GM23338 (cell line): Measurements from ENCODE around the gene SLC16A13. TPM values are rescaled to one million over a fixed set of nuclear protein-coding genes. Genes with fewer than 3 reads are reported as not detected.
A peak's percentile ranks its signal among the peaks of the same experiment; 100 is the strongest.

Experiments
- ATAC-seq: fragments of 200-7000 bp; cut with Tn5 transposase; 3 replicates; pipeline ENCODE4 v1.9.1; 2020
- DNase-seq: peaks from one replicate; pipeline ENCODE4 v3.0.0-alpha.2; 2015; ENCODE audit warnings: low spot score
- H2AFZ ChIP-seq: fragments of 200-600 bp; sonication (generic); 2 replicates; pipeline ENCODE4 v1.8.0; 2016; ENCODE audit warnings: antibody characterized with exemption, mild to moderate bottlenecking, moderate library complexity
- H3F3A ChIP-seq: fragments of 200-600 bp; sonication (generic); replicated peaks from 2 replicates; pipeline ENCODE4 v1.8.0; 2017; ENCODE audit warnings: antibody characterized with exemption, mixed run types, low read depth
- H3K27ac ChIP-seq: fragments of 200-600 bp; sonication (generic); 2 replicates; pipeline ENCODE4 v1.6.1; 2016; ENCODE audit warnings: low read depth
- H3K27me3 ChIP-seq: fragments of 200-600 bp; sonication (generic); 2 replicates; pipeline ENCODE4 v1.8.0; 2016; ENCODE audit warnings: mild to moderate bottlenecking, mixed run types, moderate library complexity; ENCODE audit not compliant: insufficient read depth
- H3K36me3 ChIP-seq: fragments of 200-600 bp; sonication (generic); 2 replicates; pipeline ENCODE4 v1.8.0; 2016; ENCODE audit warnings: mild to moderate bottlenecking; ENCODE audit not compliant: insufficient read depth
- H3K4me1 ChIP-seq: fragments of 200-600 bp; sonication (generic); 2 replicates; pipeline ENCODE4 v1.8.0; 2016; ENCODE audit warnings: mild to moderate bottlenecking, moderate library complexity; ENCODE audit not compliant: insufficient read depth
- H3K4me2 ChIP-seq: fragments of 200-600 bp; sonication (generic); 2 replicates; pipeline ENCODE4 v1.7.1; 2017; ENCODE audit warnings: mixed run types
- H3K4me3 ChIP-seq: fragments of 200-600 bp; sonication (generic); 2 replicates; pipeline ENCODE4 v1.6.1; 2016; ENCODE audit warnings: mixed run types
- H3K79me2 ChIP-seq: fragments of 200-600 bp; sonication (generic); replicated peaks from 2 replicates; pipeline ENCODE4 v1.8.0; 2017; ENCODE audit warnings: mild to moderate bottlenecking; ENCODE audit not compliant: insufficient read depth
- H3K9me2 ChIP-seq: fragments of 200-600 bp; sonication (generic); 2 replicates; pipeline ENCODE4 v1.8.0; 2017; ENCODE audit not compliant: insufficient read depth
- H4K20me1 ChIP-seq: fragments of 200-600 bp; sonication (generic); replicated peaks from 2 replicates; pipeline ENCODE4 v1.8.0; 2017; ENCODE audit warnings: mild to moderate bottlenecking; ENCODE audit not compliant: insufficient read depth
- H3K27ac Mint-ChIP-seq: 2 replicates; pipeline ENCODE4 v1.8.0; 2020; ENCODE audit warnings: inconsistent platforms, mild to moderate bottlenecking, moderate library complexity, mixed read lengths
- H3K27me3 Mint-ChIP-seq: 3 replicates; pipeline ENCODE4 v1.8.0; 2022; ENCODE audit warnings: low read depth, mild to moderate bottlenecking, moderate library complexity, mixed read lengths, inconsistent platforms; ENCODE audit not compliant: insufficient read depth, poor library complexity
- H3K36me3 Mint-ChIP-seq: 3 replicates; pipeline ENCODE4 v1.8.0; 2021; ENCODE audit warnings: low read depth, mild to moderate bottlenecking, inconsistent platforms, moderate library complexity, mixed read lengths
- H3K4me1 Mint-ChIP-seq: 3 replicates; pipeline ENCODE4 v1.8.0; 2020; ENCODE audit warnings: mild to moderate bottlenecking, inconsistent platforms, mixed read lengths
- H3K4me3 Mint-ChIP-seq: 3 replicates; pipeline ENCODE4 v1.8.0; 2021; ENCODE audit warnings: moderate library complexity, mild to moderate bottlenecking, inconsistent platforms, mixed read lengths
- H3K9me3 Mint-ChIP-seq: 3 replicates; pipeline ENCODE4 v1.8.0; 2020; ENCODE audit warnings: moderate library complexity, mild to moderate bottlenecking, inconsistent platforms, mixed read lengths
- EZH2 ChIP-seq: fragments of 200-600 bp; sonication (generic); IDR thresholded peaks from one replicate; pipeline ENCODE4 v1.8.0; 2017; ENCODE audit warnings: antibody characterized with exemption, mild to moderate bottlenecking, low read depth; ENCODE audit not compliant: unreplicated experiment
- EZH2phosphoT487 ChIP-seq: fragments of 200-600 bp; sonication (generic); IDR thresholded peaks from one replicate; pipeline ENCODE4 v1.8.1; 2018; ENCODE audit warnings: antibody characterized with exemption; ENCODE audit not compliant: unreplicated experiment
- JUNB ChIP-seq: IDR thresholded peaks from one replicate; pipeline ENCODE4 v1.6.1; 2016; ENCODE audit warnings: antibody characterized with exemption; ENCODE audit not compliant: unreplicated experiment
- ZNF114 ChIP-seq: fragments of 250-450 bp; sonication (Bioruptor Pico); IDR thresholded peaks from 2 replicates; pipeline ENCODE4 v1.5.0; 2020; ENCODE audit warnings: mild to moderate bottlenecking, moderate library complexity
- polyA plus RNA-seq: library from polyadenylated mRNA; unstranded; fragments of >200 nt; fragmentation: Nextera tagmentation; extraction: Ambion mirVana; gene quantifications from 2 replicates; pipeline ENCODE4 v1.2.1, GENCODE V29; 2016
- total RNA-seq: library from RNA; depleted of rRNA; stranded (reverse); fragments of >200 nt; shearing (Covaris generic); gene quantifications from 2 replicates; pipeline ENCODE4 v1.2.3, GENCODE V29; 2014
- TF ChIP-seq, protein P1 (sequence below): IDR thresholded peaks from one replicate; pipeline ENCODE4 v1.6.1; 2018; ENCODE audit warnings: antibody characterized with exemption; ENCODE audit not compliant: unreplicated experiment
- TF ChIP-seq, protein P2 (sequence below), 2 experiments: fragments of 200-600 bp in 1 of 2; sonication (generic) in 1 of 2; conservative IDR thresholded peaks; 2 replicates each; pipeline versions ENCODE4 v1.5.1 to v1.6.1; 2016 to 2017; ENCODE audit warnings: antibody characterized with exemption in 2 of 2, low read depth in 2 of 2, mild to moderate bottlenecking in 2 of 2, moderate library complexity in 1 of 2
- TF ChIP-seq, protein P3 (sequence below): IDR thresholded peaks from 2 replicates; pipeline ENCODE4 v1.6.1; 2016; ENCODE audit warnings: antibody characterized with exemption

Gene SLC16A13
- total and polyA plus RNA-seq, 2 experiments from 2014 or later = 2.2 to 4.7 TPM

DNA sequence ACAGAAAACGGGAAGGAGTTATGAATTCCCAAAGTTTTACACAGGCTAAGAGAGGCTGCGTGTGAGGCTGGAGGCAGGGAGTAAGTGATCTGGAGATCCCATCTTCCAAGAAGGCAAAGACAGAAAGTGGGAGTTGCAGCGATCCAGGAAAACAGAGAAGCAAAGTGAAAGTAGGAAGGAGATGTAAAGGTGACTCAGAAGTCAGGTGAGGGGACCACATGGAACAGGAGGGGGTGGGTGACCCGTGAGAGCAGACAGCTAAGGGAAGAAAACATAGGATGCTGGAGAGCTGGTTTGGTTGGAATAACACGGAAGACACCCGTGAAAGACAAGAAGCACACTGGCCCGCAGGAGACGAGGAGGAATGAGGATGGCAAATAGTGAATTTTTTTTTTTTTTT is 38.6 kb upstream of the SLC16A13 start (continued):
- TF ChIP-seq, protein P1, sequence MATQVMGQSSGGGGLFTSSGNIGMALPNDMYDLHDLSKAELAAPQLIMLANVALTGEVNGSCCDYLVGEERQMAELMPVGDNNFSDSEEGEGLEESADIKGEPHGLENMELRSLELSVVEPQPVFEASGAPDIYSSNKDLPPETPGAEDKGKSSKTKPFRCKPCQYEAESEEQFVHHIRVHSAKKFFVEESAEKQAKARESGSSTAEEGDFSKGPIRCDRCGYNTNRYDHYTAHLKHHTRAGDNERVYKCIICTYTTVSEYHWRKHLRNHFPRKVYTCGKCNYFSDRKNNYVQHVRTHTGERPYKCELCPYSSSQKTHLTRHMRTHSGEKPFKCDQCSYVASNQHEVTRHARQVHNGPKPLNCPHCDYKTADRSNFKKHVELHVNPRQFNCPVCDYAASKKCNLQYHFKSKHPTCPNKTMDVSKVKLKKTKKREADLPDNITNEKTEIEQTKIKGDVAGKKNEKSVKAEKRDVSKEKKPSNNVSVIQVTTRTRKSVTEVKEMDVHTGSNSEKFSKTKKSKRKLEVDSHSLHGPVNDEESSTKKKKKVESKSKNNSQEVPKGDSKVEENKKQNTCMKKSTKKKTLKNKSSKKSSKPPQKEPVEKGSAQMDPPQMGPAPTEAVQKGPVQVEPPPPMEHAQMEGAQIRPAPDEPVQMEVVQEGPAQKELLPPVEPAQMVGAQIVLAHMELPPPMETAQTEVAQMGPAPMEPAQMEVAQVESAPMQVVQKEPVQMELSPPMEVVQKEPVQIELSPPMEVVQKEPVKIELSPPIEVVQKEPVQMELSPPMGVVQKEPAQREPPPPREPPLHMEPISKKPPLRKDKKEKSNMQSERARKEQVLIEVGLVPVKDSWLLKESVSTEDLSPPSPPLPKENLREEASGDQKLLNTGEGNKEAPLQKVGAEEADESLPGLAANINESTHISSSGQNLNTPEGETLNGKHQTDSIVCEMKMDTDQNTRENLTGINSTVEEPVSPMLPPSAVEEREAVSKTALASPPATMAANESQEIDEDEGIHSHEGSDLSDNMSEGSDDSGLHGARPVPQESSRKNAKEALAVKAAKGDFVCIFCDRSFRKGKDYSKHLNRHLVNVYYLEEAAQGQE = no peak
- TF ChIP-seq JUNB (no peak), EZH2phosphoT487 (no peak), ZNF114 (CRISPR knock-in tag) (no peak)
- TF ChIP-seq, protein P2, sequence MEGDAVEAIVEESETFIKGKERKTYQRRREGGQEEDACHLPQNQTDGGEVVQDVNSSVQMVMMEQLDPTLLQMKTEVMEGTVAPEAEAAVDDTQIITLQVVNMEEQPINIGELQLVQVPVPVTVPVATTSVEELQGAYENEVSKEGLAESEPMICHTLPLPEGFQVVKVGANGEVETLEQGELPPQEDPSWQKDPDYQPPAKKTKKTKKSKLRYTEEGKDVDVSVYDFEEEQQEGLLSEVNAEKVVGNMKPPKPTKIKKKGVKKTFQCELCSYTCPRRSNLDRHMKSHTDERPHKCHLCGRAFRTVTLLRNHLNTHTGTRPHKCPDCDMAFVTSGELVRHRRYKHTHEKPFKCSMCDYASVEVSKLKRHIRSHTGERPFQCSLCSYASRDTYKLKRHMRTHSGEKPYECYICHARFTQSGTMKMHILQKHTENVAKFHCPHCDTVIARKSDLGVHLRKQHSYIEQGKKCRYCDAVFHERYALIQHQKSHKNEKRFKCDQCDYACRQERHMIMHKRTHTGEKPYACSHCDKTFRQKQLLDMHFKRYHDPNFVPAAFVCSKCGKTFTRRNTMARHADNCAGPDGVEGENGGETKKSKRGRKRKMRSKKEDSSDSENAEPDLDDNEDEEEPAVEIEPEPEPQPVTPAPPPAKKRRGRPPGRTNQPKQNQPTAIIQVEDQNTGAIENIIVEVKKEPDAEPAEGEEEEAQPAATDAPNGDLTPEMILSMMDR (conservative IDR thresholded peaks at IDR 0.05; ENCODE audit: low read depth in 2 of 2) = no peak

DNA sequence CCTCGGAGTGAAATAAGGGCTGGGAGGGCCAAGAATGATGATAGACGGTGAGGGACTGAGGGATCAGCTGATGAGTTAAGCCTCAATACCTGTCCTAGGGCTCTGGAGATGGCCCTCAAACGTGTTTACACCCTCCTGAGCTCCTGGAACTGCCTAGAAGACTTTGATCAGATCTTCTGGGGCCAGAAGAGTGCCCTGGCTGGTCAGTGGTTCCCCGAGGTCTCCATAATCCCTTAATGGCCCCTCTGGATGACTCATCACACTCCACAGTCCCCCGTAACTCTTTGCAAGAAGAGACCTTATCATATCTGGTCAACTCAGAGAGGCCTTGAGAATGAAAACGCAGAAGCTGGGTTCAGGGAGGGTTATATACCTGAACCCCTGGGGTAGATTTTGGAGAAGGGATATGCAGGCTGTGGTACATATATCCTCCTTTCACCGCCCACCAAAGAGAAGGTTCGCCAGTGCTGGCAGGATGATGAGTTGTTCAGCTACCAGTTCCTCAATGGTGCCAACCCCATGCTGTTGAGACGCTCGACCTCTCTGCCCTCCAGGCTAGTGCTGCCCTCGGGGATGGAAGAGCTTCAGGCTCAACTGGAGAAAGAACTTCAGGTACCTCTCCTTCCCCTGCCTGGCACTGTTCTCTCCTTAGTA is 36.8 kb upstream of the SLC16A13 start:
- peaks cover 16% of the 10 kb centered on the region for H3K36me3 Mint-ChIP-seq
- H3K9me2 ChIP-seq = no peaks in the 10 kb centered on the region
- peaks cover 44% of the 10 kb centered on the region for H3K27me3 ChIP-seq
- peaks cover 4% of the 10 kb centered on the region for H3K4me1 Mint-ChIP-seq
- no peaks in the 10 kb centered on the region; the same call in 1 of the 2 replicates for H3K4me1 ChIP-seq
- H3K9me3 Mint-ChIP-seq = no peaks in the 10 kb centered on the region
- H3K36me3 ChIP-seq = no peaks in the 10 kb centered on the region
- no peak overlapping the region for H3K27ac ChIP-seq
- no peak overlapping the region for H3K4me2 ChIP-seq
- DNase-seq (no peak), ATAC-seq (no peak)
- H3F3A ChIP-seq = no peaks in the 10 kb centered on the region
- peaks cover 29% of the 10 kb centered on the region for H3K27me3 Mint-ChIP-seq
- H3K27ac Mint-ChIP-seq = no peak overlapping the region
- H3K4me3 ChIP-seq = no peak overlapping the region
- H3K4me3 Mint-ChIP-seq = no peak overlapping the region
- no peak overlapping the region for H2AFZ ChIP-seq
- no peaks in the 10 kb centered on the region for H3K79me2 ChIP-seq
- H4K20me1 ChIP-seq = peaks cover 9% of the 10 kb centered on the region; the same call in 1 of the 2 replicates
- TF ChIP-seq JUNB = no peak

DNA sequence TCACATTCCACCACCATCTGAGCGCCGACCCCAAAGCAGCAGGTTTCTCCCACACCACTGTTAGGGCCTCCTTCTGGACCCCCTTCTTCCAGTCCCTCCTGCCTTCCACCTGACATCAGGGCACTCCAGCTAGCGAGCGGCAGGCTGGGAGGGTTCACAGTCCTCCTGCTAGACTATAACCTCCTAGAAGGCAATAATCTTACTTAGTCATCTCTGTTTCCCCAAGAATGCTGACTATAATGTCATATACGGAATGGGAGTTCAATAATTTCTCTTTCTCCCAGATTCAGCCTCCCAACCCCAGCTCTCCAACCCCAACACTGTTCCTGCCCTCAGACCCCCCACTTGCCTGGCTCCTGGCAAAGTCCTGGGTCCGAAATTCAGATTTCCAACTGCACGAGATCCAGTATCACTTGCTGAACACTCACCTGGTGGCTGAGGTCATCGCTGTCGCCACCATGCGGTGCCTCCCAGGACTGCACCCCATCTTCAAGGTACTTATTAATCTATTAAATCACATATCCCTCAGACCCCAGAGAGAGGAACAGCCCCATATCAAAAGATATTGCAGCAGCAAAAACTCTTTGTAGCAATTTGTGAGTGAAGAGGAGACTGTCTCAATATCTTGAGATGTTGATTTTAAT is 34.4 kb upstream of the SLC16A13 start:
- Histone ChIP-seq H3K27ac (no peak overlapping the region), H4K20me1 (peaks cover 11% of the 10 kb centered on the region; the same call in 1 of the 2 replicates), H3K4me3 (no peak overlapping the region), H3F3A (0 out of 2 replicates have a peak, but pooled peaks cover 2% of the 10 kb centered on the region), H3K4me2 (no peak overlapping the region), H3K79me2 (no peaks in the 10 kb centered on the region), H3K27me3 (peaks cover 19% of the 10 kb centered on the region), H3K4me1 (no peaks in the 10 kb centered on the region; the same call in 1 of the 2 replicates), H2AFZ (no peak overlapping the region), H3K9me2 (no peaks in the 10 kb centered on the region), H3K36me3 (no peaks in the 10 kb centered on the region)
- Mint-ChIP-seq H3K4me3 (no peak overlapping the region; the same call in 2 of the 3 replicates), H3K4me1 (no peaks in the 10 kb centered on the region; the same call in 2 of the 3 replicates), H3K9me3 (no peaks in the 10 kb centered on the region), H3K27ac (no peak overlapping the region), H3K27me3 (peaks cover 13% of the 10 kb centered on the region), H3K36me3 (peaks cover 16% of the 10 kb centered on the region)
- TF ChIP-seq EZH2 = no peak
- TF ChIP-seq, protein P3, sequence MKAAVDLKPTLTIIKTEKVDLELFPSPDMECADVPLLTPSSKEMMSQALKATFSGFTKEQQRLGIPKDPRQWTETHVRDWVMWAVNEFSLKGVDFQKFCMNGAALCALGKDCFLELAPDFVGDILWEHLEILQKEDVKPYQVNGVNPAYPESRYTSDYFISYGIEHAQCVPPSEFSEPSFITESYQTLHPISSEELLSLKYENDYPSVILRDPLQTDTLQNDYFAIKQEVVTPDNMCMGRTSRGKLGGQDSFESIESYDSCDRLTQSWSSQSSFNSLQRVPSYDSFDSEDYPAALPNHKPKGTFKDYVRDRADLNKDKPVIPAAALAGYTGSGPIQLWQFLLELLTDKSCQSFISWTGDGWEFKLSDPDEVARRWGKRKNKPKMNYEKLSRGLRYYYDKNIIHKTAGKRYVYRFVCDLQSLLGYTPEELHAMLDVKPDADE = no peak
- no peak for TF ChIP-seq EZH2phosphoT487
- TF ChIP-seq, protein P2 (conservative IDR thresholded peaks at IDR 0.05; ENCODE audit: low read depth in 2 of 2) = peak; percentile 77 to 79
- DNase-seq (peak; percentile 69), ATAC-seq (no peak; the same call in 2 of the 3 replicates)
